ENCODE measurements around the gene MCEE. TPM values are rescaled to one million over a fixed set of nuclear protein-coding genes. Genes with fewer than 3 reads are reported as not detected.

MCEE gene
- total and polyA plus RNA-seq, 2 of the 4 experiments (the other 2 are of a cell fraction) = 11.1 to 15.0 TPM

GRCh38 chr2:71063216-71063615, 66.8 kb downstream of the MCEE start:
- intact Hi-C loops (cut with micrococcal nuclease) (no loop called here), in situ Hi-C loops (cut with MboI; ENCODE audit: low sequenced_read_pairs) (no loop called here), dilution Hi-C loops (cut with HindIII; ENCODE audit: low sequenced_read_pairs, unreplicated experiment) (no loop called here)
- Histone ChIP-seq H2AK9ac (replicated peaks; ENCODE audit: low read depth, low read length, poor library complexity) (no peak overlapping the region), H3K9ac (ENCODE audit: low read depth, low read length) (no peak overlapping the region), H3K27ac (ENCODE audit: insufficient read depth, low read length) (no peak overlapping the region), H3K4ac (ENCODE audit: low read depth, low read length) (no peak overlapping the region), H2BK20ac (ENCODE audit: low read depth, low read length) (no peak overlapping the region), H3K4me2 (ENCODE audit: low read depth, low read length) (no peak overlapping the region), H4K5ac (ENCODE audit: low read depth, low read length) (no peak overlapping the region), H2BK120ac (ENCODE audit: low read depth, low read length) (no peak overlapping the region), H3K9me1 (ENCODE audit: insufficient read depth, low read length) (no peaks in the 10 kb centered on the region), H2BK5ac (ENCODE audit: low read depth, low read length, poor library complexity, severe bottlenecking) (no peak overlapping the region), H3K56ac (ENCODE audit: extremely low read depth, insufficient read depth, low read length) (no peak overlapping the region), H3K18ac (ENCODE audit: low read depth, low read length) (no peak overlapping the region), H2AK5ac (ENCODE audit: low read depth, low read length) (no peak overlapping the region), H3K36me3 (ENCODE audit: control insufficient read depth, insufficient read depth, low read length) (no peaks in the 10 kb centered on the region), H3K27me3 (ENCODE audit: control insufficient read depth, insufficient read depth, low read length) (peaks cover 22% of the 10 kb centered on the region), H2BK15ac (ENCODE audit: low read depth, low read length) (no peak overlapping the region), H4K8ac (ENCODE audit: low read depth in 2 of 2, low read length in 2 of 2) (no peak overlapping the region), H2AFZ (replicated peaks; ENCODE audit: low read length, poor library complexity) (no peak overlapping the region), H4K20me1 (ENCODE audit: insufficient read depth, low read length) (no peaks in the 10 kb centered on the region), H4K91ac (ENCODE audit: insufficient read depth, low read depth, low read length) (no peak overlapping the region), H3K14ac (replicated peaks; ENCODE audit: low read depth, low read length) (no peak overlapping the region), H3K4me3 (ENCODE audit: insufficient read depth, low read depth, low read length) (no peak overlapping the region), H3K9me3 (ENCODE audit: control insufficient read depth, insufficient read depth, low read length) (no peaks in the 10 kb centered on the region), H3K79me1 (ENCODE audit: low read depth in 1 of 2, low read length in 2 of 2) (peaks cover 0 to 8% of the 10 kb centered on the region in 2 experiments; a peak in 1 of 4 replicates), H3K23ac (ENCODE audit: low read depth, low read length) (no peak overlapping the region), H3K4me1 (ENCODE audit: control insufficient read depth, insufficient read depth, low read length) (peaks cover 10% of the 10 kb centered on the region; the same call in 1 of the 2 replicates)
- no peak for TF ChIP-seq RAD21 (IDR thresholded peaks at IDR 0.05; ENCODE audit: low read length)
- no peak for TF ChIP-seq SMC3 (IDR thresholded peaks at IDR 0.05; ENCODE audit: low read depth, low read length)
- no peak for TF ChIP-seq USF2 (IDR thresholded peaks at IDR 0.05; ENCODE audit: low read depth, low read length)
- TF ChIP-seq MXI1 (IDR thresholded peaks at IDR 0.05; ENCODE audit: borderline replicate concordance, low read depth, low read length) = no peak
- TF ChIP-seq NFE2L2 (IDR thresholded peaks at IDR 0.05; ENCODE audit: low read depth, low read length) = no peak
- no peak for TF ChIP-seq CEBPB (IDR thresholded peaks at IDR 0.05; ENCODE audit: low read depth, low read length)
- TF ChIP-seq ELK1 (IDR thresholded peaks at IDR 0.05; ENCODE audit: borderline replicate concordance, low read depth, low read length) = no peak
- TF ChIP-seq CHD1 (IDR thresholded peaks at IDR 0.05; ENCODE audit: low read depth, low read length) = no peak
- no peak for TF ChIP-seq CTCF (conservative IDR thresholded peaks at IDR 0.05; ENCODE audit: low read depth, low read length)
- TF ChIP-seq BHLHE40 (IDR thresholded peaks at IDR 0.05; ENCODE audit: low read depth, low read length) = no peak
- no peak for TF ChIP-seq RFX5 (IDR thresholded peaks at IDR 0.05; ENCODE audit: low read depth, low read length)
- ChIA-PET CTCF (no interaction called here), POLR2A (ENCODE audit: unreplicated experiment) (no interaction called here)
- 67% methylated on average over 1 of the region's 1 CpG; no CpG with 5 or more reads in 1 of the 2 experiments for WGBS, 2 experiments (ENCODE audit: extremely low coverage in 2 of 2, insufficient read length in 1 of 2)
- ATAC-seq (ENCODE audit: low read depth) (no peak), DNase-seq (no peak)
- no TSS peak for BruUV-seq (replicated peaks)

Measured in IMR-90 (cell line).